GM12878 (cell line): ENCODE results near the gene PARP4. TPM values are rescaled to one million over a fixed set of nuclear protein-coding genes. Genes with fewer than 3 reads are reported as not detected.

Source experiments
- BCL11A ChIP-seq: IDR thresholded peaks from 2 replicates; pipeline ENCODE4 v1.6.1; 2011; ENCODE audit warnings: low read depth, low read length
- BRCA1 ChIP-seq: IDR thresholded peaks from 2 replicates; pipeline ENCODE4 v1.6.1; 2011; ENCODE audit warnings: low read depth, low read length, improper control_type of control experiment
- CEBPZ ChIP-seq: fragments of 150-350 bp; IDR thresholded peaks from 2 replicates; pipeline ENCODE4 v1.6.1; 2016; ENCODE audit warnings: low read depth, low read length
- CHD1 ChIP-seq: IDR thresholded peaks from 2 replicates; pipeline ENCODE4 v1.6.1; 2012; ENCODE audit warnings: low read depth, low read length, improper control_type of control experiment
- CHD4 ChIP-seq: fragments of 200-600 bp; sonication (generic); IDR thresholded peaks from 2 replicates; pipeline ENCODE4 v1.6.1; 2016; ENCODE audit warnings: mild to moderate bottlenecking
- DPF2 ChIP-seq: fragments of 450-650 bp; IDR thresholded peaks from 2 replicates; pipeline ENCODE4 v1.6.1; 2017; ENCODE audit warnings: mild to moderate bottlenecking
- FOXM1 ChIP-seq: IDR thresholded peaks from 2 replicates; pipeline ENCODE4 v1.6.1; 2012; ENCODE audit warnings: low read depth, mild to moderate bottlenecking, inconsistent platforms, low read length, moderate library complexity
- HCFC1 ChIP-seq: fragments of 150-350 bp; IDR thresholded peaks from 2 replicates; pipeline ENCODE4 v1.6.1; 2014; ENCODE audit warnings: low read length
- HDGF ChIP-seq: fragments of 450-650 bp; IDR thresholded peaks from 2 replicates; pipeline ENCODE4 v1.6.1; 2016; ENCODE audit warnings: antibody characterized with exemption
- IRF4 ChIP-seq: IDR thresholded peaks from 2 replicates; pipeline ENCODE4 v1.6.1; 2011; ENCODE audit warnings: low read depth, low read length
- KDM1A ChIP-seq: fragments of 200-600 bp; sonication (generic); IDR thresholded peaks from 2 replicates; pipeline ENCODE4 v1.6.1; 2016; ENCODE audit warnings: borderline replicate concordance
- MLLT1 ChIP-seq: fragments of 450-650 bp; IDR thresholded peaks from 2 replicates; pipeline ENCODE4 v1.6.1; 2016; ENCODE audit warnings: mild to moderate bottlenecking
- MTA2 ChIP-seq: fragments of 450-650 bp; IDR thresholded peaks from 2 replicates; pipeline ENCODE4 v1.6.1; 2016; ENCODE audit warnings: low read depth, mild to moderate bottlenecking, moderate library complexity
- MYB ChIP-seq: fragments of 150-350 bp; IDR thresholded peaks from 2 replicates; pipeline ENCODE4 v1.6.1; 2014; ENCODE audit warnings: mild to moderate bottlenecking, low read depth, low read length, borderline replicate concordance
- NBN ChIP-seq: fragments of 450-650 bp; IDR thresholded peaks from 2 replicates; pipeline ENCODE4 v1.6.1; 2016
- NFIC ChIP-seq: IDR thresholded peaks from 2 replicates; pipeline ENCODE4 v1.6.1; 2012; ENCODE audit warnings: low read depth, mild to moderate bottlenecking, inconsistent platforms, low read length, moderate library complexity
- NFXL1 ChIP-seq: fragments of 450-650 bp; IDR thresholded peaks from 2 replicates; pipeline ENCODE4 v1.6.1; 2017; ENCODE audit warnings: antibody characterized with exemption, mild to moderate bottlenecking, borderline replicate concordance
- NR2F1 ChIP-seq: fragments of 450-650 bp; conservative IDR thresholded peaks from 2 replicates; pipeline ENCODE4 v1.6.1; 2017; ENCODE audit warnings: mild to moderate bottlenecking
- POLR2AphosphoS2 ChIP-seq: IDR thresholded peaks from 2 replicates; pipeline ENCODE4 v1.6.1; 2011; ENCODE audit warnings: low read depth, mild to moderate bottlenecking, low read length, improper control_type of control experiment, moderate library complexity
- RAD21 ChIP-seq: IDR thresholded peaks from 2 replicates; pipeline ENCODE4 v1.6.1; 2011; ENCODE audit warnings: mild to moderate bottlenecking, low read depth, low read length, moderate library complexity; ENCODE audit not compliant: insufficient read depth
- REST ChIP-seq: IDR thresholded peaks from 2 replicates; pipeline ENCODE4 v1.6.1; 2012; ENCODE audit warnings: mild to moderate bottlenecking, low read depth, low read length
- RFX5 ChIP-seq: IDR thresholded peaks from 2 replicates; pipeline ENCODE4 v1.6.1; 2011; ENCODE audit warnings: low read depth, low read length, improper control_type of control experiment
- STAT1 ChIP-seq: fragments of 450-650 bp; conservative IDR thresholded peaks from 2 replicates; pipeline ENCODE4 v1.6.1; 2014; ENCODE audit warnings: antibody characterized with exemption, mild to moderate bottlenecking
- TBL1XR1 ChIP-seq: IDR thresholded peaks from 2 replicates; pipeline ENCODE4 v1.6.1; 2012; ENCODE audit warnings: low read depth, low read length, improper control_type of control experiment
- TCF12 ChIP-seq: IDR thresholded peaks from 2 replicates; pipeline ENCODE4 v1.6.1; 2011; ENCODE audit warnings: low read depth, mild to moderate bottlenecking, low read length
- polyA plus RNA-seq, 11 experiments: library from polyadenylated mRNA; depleted of rRNA in 4 of 11; unstranded in 6 of 11; stranded (reverse) in 5 of 11; fragments of >200 nt; fragmentation: Nextera tagmentation in 4 of 11; fragmentation: Illumina TruSeq in 1 of 11; extraction: Ambion mirVana in 4 of 11; extraction: Trizol in 1 of 11; gene quantifications; 1 replicate in 1 of 11; 2 replicates in 10 of 11; pipeline versions ENCODE4 v1.2.1 to v1.2.3, GENCODE V29; 2011 to 2016; ENCODE audit warnings: inconsistent platforms in 2 of 11, missing spikeins in 2 of 11, low read depth in 1 of 11
- total RNA-seq, 4 experiments: library from RNA; depleted of rRNA in 3 of 4; stranded (reverse); fragments of >200 nt in 3 of 4; fragmentation: Illumina TruSeq in 1 of 4; extraction: Trizol in 1 of 4; gene quantifications; 2 replicates each; pipeline versions ENCODE4 v1.2.1 to v1.2.3, GENCODE V29; 2013 to 2021

The PARP4 gene
- total and polyA plus RNA-seq, 10 of the 15 experiments (the other 5 are each of a cell fraction or from before 2014, with no cell fraction given) = 12.8 to 52.6 (median 46.1) TPM

- TF ChIP-seq CEBPZ (no peak), NR2F1 (peak; percentile 23; the same call in 1 of the 2 replicates), KDM1A (no peak), DPF2 (peak; percentile 70; the same call in 1 of the 2 replicates), MTA2 (peak; percentile 53; the same call in 1 of the 2 replicates), TCF12 (peak; percentile 79), NBN (0 out of 2 replicates have a peak, but pooled peaks have one; percentile 27), CHD1 (no peak), RAD21 (no peak), CHD4 (no peak), NFIC (no peak; the same call in 1 of the 2 replicates), TBL1XR1 (peak; percentile 26; the same call in 1 of the 2 replicates), BCL11A (no peak), MLLT1 (peak; percentile 56; the same call in 1 of the 2 replicates), HCFC1 (no peak), HDGF (no peak), FOXM1 (0 out of 2 replicates have a peak, but pooled peaks have one; percentile 10), IRF4 (no peak), REST (no peak), RFX5 (no peak), MYB (no peak), NFXL1 (no peak), POLR2AphosphoS2 (no peak), STAT1 (no peak), BRCA1 (no peak)
Observed at GRCh38 chr13:24511019-24511815, 1.4 kb downstream of the PARP4 start (continued).
